Immature natural killer cell (primary cell): ENCODE data around the gene HAUS6. TPM values are rescaled to one million over a fixed set of nuclear protein-coding genes. Genes with fewer than 3 reads are reported as not detected.

Experiments used
- DNase-seq, 3 donors: peaks; one replicate each; pipeline ENCODE4 v3.0.0; 2022; ENCODE audit warnings: mixed read lengths in 1 of 3
- H3K27ac Mint-ChIP-seq, 6 donors: one replicate each; pipeline ENCODE4 v1.8.0; 2020; ENCODE audit warnings: mixed read lengths in 6 of 6, mild to moderate bottlenecking in 5 of 6, inconsistent platforms in 4 of 6, moderate library complexity in 3 of 6
- H3K27me3 Mint-ChIP-seq, 3 donors: one replicate each; pipeline ENCODE4 v1.8.0; 2020 to 2021; ENCODE audit warnings: low read depth in 3 of 3, mild to moderate bottlenecking in 3 of 3, mixed read lengths in 3 of 3, moderate library complexity in 3 of 3, inconsistent platforms in 1 of 3
- H3K36me3 Mint-ChIP-seq, 3 donors: one replicate each; pipeline ENCODE4 v1.8.0; 2020; ENCODE audit warnings: mixed read lengths in 3 of 3, inconsistent platforms in 2 of 3, mild to moderate bottlenecking in 2 of 3
- H3K4me1 Mint-ChIP-seq, 2 donors: one replicate each; pipeline ENCODE4 v1.8.0; 2020; ENCODE audit warnings: inconsistent platforms in 2 of 2, mild to moderate bottlenecking in 2 of 2, mixed read lengths in 2 of 2, moderate library complexity in 1 of 2
- H3K4me3 Mint-ChIP-seq, 5 donors: one replicate each; pipeline ENCODE4 v1.8.0; 2020; ENCODE audit warnings: mild to moderate bottlenecking in 5 of 5, mixed read lengths in 5 of 5, inconsistent platforms in 3 of 5, moderate library complexity in 3 of 5
- H3K9me3 Mint-ChIP-seq, 6 donors: one replicate each; pipeline ENCODE4 v1.8.0; 2020; ENCODE audit warnings: mild to moderate bottlenecking in 6 of 6, mixed read lengths in 6 of 6, inconsistent platforms in 4 of 6, moderate library complexity in 3 of 6
- polyA plus RNA-seq, 3 donors: library from polyadenylated mRNA; unstranded; fragments of 300-500 nt; fragmentation: Illumina TruSeq; gene quantifications; one replicate each; pipeline ENCODE4 v1.2.3, GENCODE V29; 2021

Gene HAUS6
- polyA plus RNA-seq, 3 donors from 2014 or later, result 3.5 to 6.8 (median 6.4) TPM

GRCh38 chr9:19009391-19009965, 93.2 kb downstream of the HAUS6 start:
- no peaks in the 10 kb centered on the region for H3K9me3 Mint-ChIP-seq
- no peak overlapping the region for H3K27ac Mint-ChIP-seq
- no peaks in the 10 kb centered on the region for H3K4me1 Mint-ChIP-seq
- DNase-seq, result no peak
- peaks cover 0 to 9% (median 5%) of the 10 kb centered on the region in 3 donors for H3K27me3 Mint-ChIP-seq
- no peaks in the 10 kb centered on the region for H3K36me3 Mint-ChIP-seq
- no peak overlapping the region for H3K4me3 Mint-ChIP-seq

Other genes starting within 250 kb of the HAUS6 start
- gene SAXO1, start 69.7 kb downstream of the HAUS6 start, polyA plus RNA-seq, result not detected
- gene RRAGA, start 53.5 kb downstream of the HAUS6 start, polyA plus RNA-seq, result 100 to 1,000 TPM in 1 of 3 donors, 10 to 100 TPM in 2; 73.2 to 103 (median 99.6) TPM
- gene PLIN2, start 24.6 kb upstream of the HAUS6 start, polyA plus RNA-seq, result 10 to 100 TPM; 40.0 to 79.1 (median 41.5) TPM
- 10 to 100 TPM; 40.6 to 49.1 (median 44.5) TPM for gene DENND4C, start 127.8 kb upstream of the HAUS6 start, polyA plus RNA-seq